ENCODE measurements around the gene NSUN7. TPM values are rescaled to one million over a fixed set of nuclear protein-coding genes. Genes with fewer than 3 reads are reported as not detected.

The NSUN7 gene
- total and polyA plus RNA-seq, 4 donors: 0.21 to 4.5 (median 1.3) TPM

DNA sequence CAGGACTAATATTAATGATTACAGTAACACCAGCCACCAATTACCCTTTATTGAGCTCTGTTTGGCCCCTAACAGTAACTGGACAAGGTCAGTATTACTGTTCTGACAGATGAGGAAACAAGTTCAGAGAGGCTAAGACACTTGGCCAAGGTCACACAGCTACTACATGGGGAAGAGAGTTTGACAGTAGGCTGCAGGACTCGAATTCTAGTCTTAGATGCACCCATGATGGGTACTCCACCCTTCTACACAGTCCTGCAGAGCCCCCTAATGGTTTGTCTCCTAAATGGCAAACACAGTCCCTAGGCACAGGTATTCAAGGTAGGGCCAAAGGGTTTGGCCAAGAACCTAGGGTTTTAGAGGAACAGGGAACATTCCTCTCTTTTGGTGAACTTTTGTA lies 93.9 kb downstream of the NSUN7 start:
- Histone ChIP-seq H3K4me1 (ENCODE audit: control insufficient read depth in 4 of 4, insufficient read depth in 4 of 4, low read length in 3 of 4) (no peaks in the 10 kb centered on the region), H3K36me3 (ENCODE audit: control insufficient read depth in 4 of 4, insufficient read depth in 3 of 4, low read depth in 1 of 4, low read length in 3 of 4) (peaks cover 0 to 3% (median 0%) of the 10 kb centered on the region in 4 donors), H3K27me3 (ENCODE audit: control insufficient read depth in 4 of 4, insufficient read depth in 4 of 4, low read length in 3 of 4) (no peaks in the 10 kb centered on the region), H3K9me3 (ENCODE audit: control insufficient read depth in 4 of 4, low read length in 3 of 4) (no peaks in the 10 kb centered on the region), H3K4me3 (ENCODE audit: low read depth in 1 of 3, low read length in 3 of 3) (no peak overlapping the region), H3K27ac (ENCODE audit: low read depth in 1 of 2, low read length in 2 of 2) (no peak overlapping the region), H3K9ac (ENCODE audit: low read depth in 1 of 2, low read length in 2 of 2) (no peak overlapping the region)
- TF ChIP-seq SP1 (IDR thresholded peaks at IDR 0.05): no peak
- TF ChIP-seq, protein P1, sequence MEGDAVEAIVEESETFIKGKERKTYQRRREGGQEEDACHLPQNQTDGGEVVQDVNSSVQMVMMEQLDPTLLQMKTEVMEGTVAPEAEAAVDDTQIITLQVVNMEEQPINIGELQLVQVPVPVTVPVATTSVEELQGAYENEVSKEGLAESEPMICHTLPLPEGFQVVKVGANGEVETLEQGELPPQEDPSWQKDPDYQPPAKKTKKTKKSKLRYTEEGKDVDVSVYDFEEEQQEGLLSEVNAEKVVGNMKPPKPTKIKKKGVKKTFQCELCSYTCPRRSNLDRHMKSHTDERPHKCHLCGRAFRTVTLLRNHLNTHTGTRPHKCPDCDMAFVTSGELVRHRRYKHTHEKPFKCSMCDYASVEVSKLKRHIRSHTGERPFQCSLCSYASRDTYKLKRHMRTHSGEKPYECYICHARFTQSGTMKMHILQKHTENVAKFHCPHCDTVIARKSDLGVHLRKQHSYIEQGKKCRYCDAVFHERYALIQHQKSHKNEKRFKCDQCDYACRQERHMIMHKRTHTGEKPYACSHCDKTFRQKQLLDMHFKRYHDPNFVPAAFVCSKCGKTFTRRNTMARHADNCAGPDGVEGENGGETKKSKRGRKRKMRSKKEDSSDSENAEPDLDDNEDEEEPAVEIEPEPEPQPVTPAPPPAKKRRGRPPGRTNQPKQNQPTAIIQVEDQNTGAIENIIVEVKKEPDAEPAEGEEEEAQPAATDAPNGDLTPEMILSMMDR (IDR thresholded peaks at IDR 0.05; ENCODE audit: low read depth, low read length, missing input control): peak; percentile 11
- no peak for TF ChIP-seq NR2F2 (IDR thresholded peaks at IDR 0.05)
- no peak for TF ChIP-seq YY1 (IDR thresholded peaks at IDR 0.05)
- TF ChIP-seq RAD21 (IDR thresholded peaks at IDR 0.05): peak; percentile 46 to 50
- no peak for DNase-seq (ENCODE audit: low spot score)
- 85% methylated on average over 1 of the region's 1 CpG for WGBS

DNA sequence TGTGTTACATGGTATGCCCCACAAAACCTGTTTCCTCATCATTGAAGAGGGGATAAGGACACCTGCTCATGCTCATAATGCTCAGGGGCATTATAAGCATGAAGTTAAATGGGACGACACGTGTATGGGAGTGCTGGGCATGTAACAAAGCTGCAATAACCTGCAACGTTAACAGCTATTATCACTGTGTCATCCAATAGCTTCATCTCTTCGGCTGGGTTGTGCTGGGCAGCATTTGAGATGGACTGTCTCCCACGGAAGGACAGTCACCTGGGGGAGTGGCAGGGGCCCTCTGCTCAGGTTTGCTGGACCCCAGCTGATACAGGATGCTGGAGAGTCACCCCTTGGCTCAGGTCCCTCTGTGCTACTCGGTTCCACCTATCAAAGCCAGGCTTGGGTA lies 94.5 kb downstream of the NSUN7 start:
- Histone ChIP-seq H3K27ac (ENCODE audit: low read depth in 1 of 2, low read length in 2 of 2) (no peak overlapping the region), H3K9me3 (ENCODE audit: control insufficient read depth in 4 of 4, low read length in 3 of 4) (no peaks in the 10 kb centered on the region), H3K36me3 (ENCODE audit: control insufficient read depth in 4 of 4, insufficient read depth in 3 of 4, low read depth in 1 of 4, low read length in 3 of 4) (peaks cover 0 to 3% (median 0%) of the 10 kb centered on the region in 4 donors), H3K4me1 (ENCODE audit: control insufficient read depth in 4 of 4, insufficient read depth in 4 of 4, low read length in 3 of 4) (no peaks in the 10 kb centered on the region), H3K27me3 (ENCODE audit: control insufficient read depth in 4 of 4, insufficient read depth in 4 of 4, low read length in 3 of 4) (no peaks in the 10 kb centered on the region), H3K9ac (ENCODE audit: low read depth in 1 of 2, low read length in 2 of 2) (no peak overlapping the region), H3K4me3 (ENCODE audit: low read depth in 1 of 3, low read length in 3 of 3) (no peak overlapping the region)
- WGBS: 93% methylated on average over 6 of the region's 6 CpGs
- TF ChIP-seq, protein P1 (IDR thresholded peaks at IDR 0.05; ENCODE audit: low read depth, low read length, missing input control): no peak
- TF ChIP-seq JUND (IDR thresholded peaks at IDR 0.05) (no peak), HNF4G (IDR thresholded peaks at IDR 0.05) (no peak), GABPA (IDR thresholded peaks at IDR 0.05 in 1 of 2, conservative IDR thresholded peaks at IDR 0.05 in 1 of 2) (no peak), SP1 (IDR thresholded peaks at IDR 0.05) (no peak), RXRA (IDR thresholded peaks at IDR 0.05) (no peak), FOXA1 (IDR thresholded peaks at IDR 0.05) (no peak)
- TF ChIP-seq, protein P2, sequence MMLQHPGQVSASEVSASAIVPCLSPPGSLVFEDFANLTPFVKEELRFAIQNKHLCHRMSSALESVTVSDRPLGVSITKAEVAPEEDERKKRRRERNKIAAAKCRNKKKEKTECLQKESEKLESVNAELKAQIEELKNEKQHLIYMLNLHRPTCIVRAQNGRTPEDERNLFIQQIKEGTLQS (IDR thresholded peaks at IDR 0.05): no peak
- TF ChIP-seq, protein P3, sequence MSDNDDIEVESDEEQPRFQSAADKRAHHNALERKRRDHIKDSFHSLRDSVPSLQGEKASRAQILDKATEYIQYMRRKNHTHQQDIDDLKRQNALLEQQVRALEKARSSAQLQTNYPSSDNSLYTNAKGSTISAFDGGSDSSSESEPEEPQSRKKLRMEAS (IDR thresholded peaks at IDR 0.05): no peak
- TF ChIP-seq, protein P4, sequence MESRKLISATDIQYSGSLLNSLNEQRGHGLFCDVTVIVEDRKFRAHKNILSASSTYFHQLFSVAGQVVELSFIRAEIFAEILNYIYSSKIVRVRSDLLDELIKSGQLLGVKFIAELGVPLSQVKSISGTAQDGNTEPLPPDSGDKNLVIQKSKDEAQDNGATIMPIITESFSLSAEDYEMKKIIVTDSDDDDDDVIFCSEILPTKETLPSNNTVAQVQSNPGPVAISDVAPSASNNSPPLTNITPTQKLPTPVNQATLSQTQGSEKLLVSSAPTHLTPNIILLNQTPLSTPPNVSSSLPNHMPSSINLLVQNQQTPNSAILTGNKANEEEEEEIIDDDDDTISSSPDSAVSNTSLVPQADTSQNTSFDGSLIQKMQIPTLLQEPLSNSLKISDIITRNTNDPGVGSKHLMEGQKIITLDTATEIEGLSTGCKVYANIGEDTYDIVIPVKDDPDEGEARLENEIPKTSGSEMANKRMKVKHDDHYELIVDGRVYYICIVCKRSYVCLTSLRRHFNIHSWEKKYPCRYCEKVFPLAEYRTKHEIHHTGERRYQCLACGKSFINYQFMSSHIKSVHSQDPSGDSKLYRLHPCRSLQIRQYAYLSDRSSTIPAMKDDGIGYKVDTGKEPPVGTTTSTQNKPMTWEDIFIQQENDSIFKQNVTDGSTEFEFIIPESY (IDR thresholded peaks at IDR 0.05): no peak
- DNase-seq (ENCODE audit: low spot score): no peak
